Measurements from ENCODE around the gene USP36.
"Not testable (repeated sequence)": the region's sequence is repeated elsewhere in the genome, so short reads cannot be mapped to it uniquely, and the experiment has no call there.

Gene USP36

DNA sequence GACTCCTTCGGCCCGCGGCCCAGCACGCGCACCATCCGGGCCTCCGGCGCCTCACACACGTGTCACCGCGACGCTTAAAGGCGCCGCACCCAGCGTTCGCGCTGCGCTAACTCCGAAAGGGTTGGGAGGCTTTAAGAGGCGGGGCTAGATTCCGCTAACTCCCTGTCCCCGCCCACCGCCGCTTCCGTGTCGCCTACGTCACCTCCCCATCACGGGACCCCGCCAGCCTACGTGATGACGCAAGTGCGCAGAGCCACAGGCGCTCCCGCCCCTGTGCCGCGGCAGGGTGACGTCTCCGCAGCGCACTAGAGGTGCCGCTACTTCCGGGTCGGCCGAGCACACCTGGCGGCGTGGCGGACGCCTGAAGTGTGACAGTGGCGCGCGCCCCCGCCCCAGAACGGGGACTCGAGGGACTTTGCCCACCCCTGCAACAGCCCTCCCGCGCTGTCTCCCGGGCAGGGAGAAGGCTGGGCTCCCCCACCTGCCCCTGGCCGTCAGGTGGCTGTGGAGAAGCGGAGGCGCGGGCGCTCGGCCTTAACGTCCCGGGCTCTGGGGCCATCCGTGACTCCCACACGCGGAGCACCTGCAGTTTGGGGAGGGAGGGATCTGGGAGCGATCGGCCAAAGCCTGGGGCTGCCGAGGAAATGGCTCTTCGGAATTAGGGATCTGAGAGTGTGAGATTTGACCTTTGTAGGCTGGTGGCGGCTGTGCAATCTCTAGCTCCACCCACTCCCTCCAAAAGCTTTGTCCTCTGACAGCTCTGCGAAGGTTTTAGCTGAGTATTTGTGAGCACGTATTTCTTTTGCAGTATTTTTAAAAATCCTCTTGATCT lies at the start of gene USP36:
USP36 (minus strand) TSS at position 35 of the 832 bp plus-strand sequence. CDS start 4,451 bp downstream, outside the sequence.
- peaks cover 1% of the 10 kb centered on the region for H3K36me3 ChIP-seq (ENCODE audit: control insufficient read depth, insufficient read depth, low read length)
- DNase-seq (ENCODE audit: extremely low read depth, insufficient read length): peak; percentile 99
- H3K4me3 ChIP-seq (replicated peaks; ENCODE audit: low read depth, low read length): peak within 1 kb of the TSS; percentile 94
- H3K27me3 ChIP-seq (replicated peaks; ENCODE audit: control insufficient read depth, insufficient read depth, low read length): no peaks in the 10 kb centered on the region
- TF ChIP-seq, protein P1, sequence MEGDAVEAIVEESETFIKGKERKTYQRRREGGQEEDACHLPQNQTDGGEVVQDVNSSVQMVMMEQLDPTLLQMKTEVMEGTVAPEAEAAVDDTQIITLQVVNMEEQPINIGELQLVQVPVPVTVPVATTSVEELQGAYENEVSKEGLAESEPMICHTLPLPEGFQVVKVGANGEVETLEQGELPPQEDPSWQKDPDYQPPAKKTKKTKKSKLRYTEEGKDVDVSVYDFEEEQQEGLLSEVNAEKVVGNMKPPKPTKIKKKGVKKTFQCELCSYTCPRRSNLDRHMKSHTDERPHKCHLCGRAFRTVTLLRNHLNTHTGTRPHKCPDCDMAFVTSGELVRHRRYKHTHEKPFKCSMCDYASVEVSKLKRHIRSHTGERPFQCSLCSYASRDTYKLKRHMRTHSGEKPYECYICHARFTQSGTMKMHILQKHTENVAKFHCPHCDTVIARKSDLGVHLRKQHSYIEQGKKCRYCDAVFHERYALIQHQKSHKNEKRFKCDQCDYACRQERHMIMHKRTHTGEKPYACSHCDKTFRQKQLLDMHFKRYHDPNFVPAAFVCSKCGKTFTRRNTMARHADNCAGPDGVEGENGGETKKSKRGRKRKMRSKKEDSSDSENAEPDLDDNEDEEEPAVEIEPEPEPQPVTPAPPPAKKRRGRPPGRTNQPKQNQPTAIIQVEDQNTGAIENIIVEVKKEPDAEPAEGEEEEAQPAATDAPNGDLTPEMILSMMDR (IDR thresholded peaks at IDR 0.05; ENCODE audit: insufficient read depth, low read length, poor library complexity, severe bottlenecking): no peak

- not testable (repeated sequence) for H3K27me3 ChIP-seq (replicated peaks; ENCODE audit: control insufficient read depth, insufficient read depth, low read length); H3K36me3 ChIP-seq (ENCODE audit: control insufficient read depth, insufficient read depth, low read length); DNase-seq (ENCODE audit: extremely low read depth, insufficient read length); H3K4me3 ChIP-seq (replicated peaks; ENCODE audit: low read depth, low read length)
Observed at GRCh38 chr17:78890096-78890495, 49.5 kb upstream of the USP36 start.

- TF ChIP-seq, protein P1 (IDR thresholded peaks at IDR 0.05; ENCODE audit: insufficient read depth, low read length, poor library complexity, severe bottlenecking): no peak
- no peak overlapping the region for H3K4me3 ChIP-seq (replicated peaks; ENCODE audit: low read depth, low read length)
- H3K27me3 ChIP-seq (replicated peaks; ENCODE audit: control insufficient read depth, insufficient read depth, low read length): no peaks in the 10 kb centered on the region
- H3K36me3 ChIP-seq (ENCODE audit: control insufficient read depth, insufficient read depth, low read length): no peaks in the 10 kb centered on the region
- peak; percentile 43 for DNase-seq (ENCODE audit: extremely low read depth, insufficient read length)
Observed at GRCh38 chr17:78889531-78889930, 48.9 kb upstream of the USP36 start.

DNA sequence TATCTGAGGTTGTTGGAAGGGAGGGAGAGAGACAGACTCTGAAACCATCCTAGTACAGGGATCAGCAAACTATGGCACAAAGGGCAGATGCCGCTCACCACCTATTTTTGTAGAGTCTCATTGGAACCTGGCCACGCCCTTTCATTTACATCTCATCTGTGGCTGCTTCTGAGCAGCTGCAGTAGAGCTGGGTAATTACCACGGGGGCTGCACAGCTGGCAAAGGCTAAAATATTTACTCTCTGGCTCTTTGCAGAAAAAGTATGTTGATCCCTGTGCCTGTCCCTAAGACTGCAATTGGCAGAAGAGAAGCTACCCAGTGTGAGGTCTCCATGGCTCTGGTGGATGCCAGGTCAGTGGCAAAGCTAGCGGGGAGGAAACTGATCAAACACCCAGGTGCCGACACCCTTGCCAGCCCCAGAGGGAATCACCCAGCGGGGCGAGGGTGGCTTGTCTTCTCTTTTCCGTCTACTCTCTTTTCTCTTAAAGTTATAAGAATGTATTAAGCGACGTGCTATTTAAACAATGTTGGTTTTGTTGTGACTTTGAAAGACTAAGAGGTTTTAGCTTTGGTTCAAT lies 48.4 kb upstream of the USP36 start:
- no peaks in the 10 kb centered on the region for H3K36me3 ChIP-seq (ENCODE audit: control insufficient read depth, insufficient read depth, low read length)
- TF ChIP-seq, protein P1 (IDR thresholded peaks at IDR 0.05; ENCODE audit: insufficient read depth, low read length, poor library complexity, severe bottlenecking): no peak
- H3K27me3 ChIP-seq (replicated peaks; ENCODE audit: control insufficient read depth, insufficient read depth, low read length): no peaks in the 10 kb centered on the region
- no peak overlapping the region for H3K4me3 ChIP-seq (replicated peaks; ENCODE audit: low read depth, low read length)
- no peak for DNase-seq (ENCODE audit: extremely low read depth, insufficient read length)

GRCh38 chr17:78886954-78887353 lies 46.3 kb upstream of the USP36 start:
- Histone ChIP-seq H3K36me3 (ENCODE audit: control insufficient read depth, insufficient read depth, low read length) (no peaks in the 10 kb centered on the region), H3K27me3 (replicated peaks; ENCODE audit: control insufficient read depth, insufficient read depth, low read length) (no peaks in the 10 kb centered on the region), H3K4me3 (replicated peaks; ENCODE audit: low read depth, low read length) (no peak overlapping the region)
- DNase-seq (ENCODE audit: extremely low read depth, insufficient read length): no peak
- TF ChIP-seq, protein P1 (IDR thresholded peaks at IDR 0.05; ENCODE audit: insufficient read depth, low read length, poor library complexity, severe bottlenecking): no peak

GRCh38 chr17:78885956-78886355 lies 45.3 kb upstream of the USP36 start:
- Histone ChIP-seq H3K4me3 (replicated peaks; ENCODE audit: low read depth, low read length) (no peak overlapping the region), H3K36me3 (ENCODE audit: control insufficient read depth, insufficient read depth, low read length) (no peaks in the 10 kb centered on the region), H3K27me3 (replicated peaks; ENCODE audit: control insufficient read depth, insufficient read depth, low read length) (no peaks in the 10 kb centered on the region)
- DNase-seq (ENCODE audit: extremely low read depth, insufficient read length): no peak
- TF ChIP-seq, protein P1 (IDR thresholded peaks at IDR 0.05; ENCODE audit: insufficient read depth, low read length, poor library complexity, severe bottlenecking): no peak

Measured in GM06990 (cell line).